WTC11 (cell line): ENCODE data around the gene TPST2.

Experiments used
- ATF3 ChIP-seq: sonication (generic); formaldehyde crosslinking; conservative IDR thresholded peaks from 2 replicates; pipeline ENCODE4 v1.8.1; 2022; ENCODE audit warnings: mild to moderate bottlenecking, missing genetic modification reagents
- CREB1 ChIP-seq: sonication (generic); formaldehyde crosslinking; IDR thresholded peaks from 2 replicates; pipeline ENCODE4 v1.8.0; 2023; ENCODE audit warnings: mild to moderate bottlenecking, missing genetic modification reagents
- CTCF ChIP-seq: fragments of 200-600 bp; IDR thresholded peaks from 2 replicates; pipeline ENCODE4 v1.8.0; 2022; ENCODE audit warnings: antibody characterized with exemption
- STAT6 ChIP-seq: sonication (generic); formaldehyde crosslinking; conservative IDR thresholded peaks from 2 replicates; pipeline ENCODE4 v1.8.1; 2023; ENCODE audit warnings: mild to moderate bottlenecking, low read depth, missing genetic modification reagents, moderate library complexity

- TF ChIP-seq STAT6 (no peak), ATF3 (CRISPR knock-in tag) (no peak), CREB1 (CRISPR knock-in tag) (no peak), CTCF (no peak)
These were observed 97.7 kb downstream of the TPST2 start for GRCh38 chr22:26492220-26492619.
